NCI-H1105 (cell line): ENCODE data around the gene NFE2L3.

Experiments used
- DNase-seq: peaks from one replicate; lab custom pipeline; 2025; lab: John Stamatoyannopoulos, UW

The NFE2L3 gene

GRCh38 chr7:26199301-26200037 lies 47.5 kb downstream of the NFE2L3 start:
- DNase-seq, result peak; percentile 52

GRCh38 chr7:26200038-26200443 lies 48.0 kb downstream of the NFE2L3 start:
- peak; percentile 51 for DNase-seq

DNA sequence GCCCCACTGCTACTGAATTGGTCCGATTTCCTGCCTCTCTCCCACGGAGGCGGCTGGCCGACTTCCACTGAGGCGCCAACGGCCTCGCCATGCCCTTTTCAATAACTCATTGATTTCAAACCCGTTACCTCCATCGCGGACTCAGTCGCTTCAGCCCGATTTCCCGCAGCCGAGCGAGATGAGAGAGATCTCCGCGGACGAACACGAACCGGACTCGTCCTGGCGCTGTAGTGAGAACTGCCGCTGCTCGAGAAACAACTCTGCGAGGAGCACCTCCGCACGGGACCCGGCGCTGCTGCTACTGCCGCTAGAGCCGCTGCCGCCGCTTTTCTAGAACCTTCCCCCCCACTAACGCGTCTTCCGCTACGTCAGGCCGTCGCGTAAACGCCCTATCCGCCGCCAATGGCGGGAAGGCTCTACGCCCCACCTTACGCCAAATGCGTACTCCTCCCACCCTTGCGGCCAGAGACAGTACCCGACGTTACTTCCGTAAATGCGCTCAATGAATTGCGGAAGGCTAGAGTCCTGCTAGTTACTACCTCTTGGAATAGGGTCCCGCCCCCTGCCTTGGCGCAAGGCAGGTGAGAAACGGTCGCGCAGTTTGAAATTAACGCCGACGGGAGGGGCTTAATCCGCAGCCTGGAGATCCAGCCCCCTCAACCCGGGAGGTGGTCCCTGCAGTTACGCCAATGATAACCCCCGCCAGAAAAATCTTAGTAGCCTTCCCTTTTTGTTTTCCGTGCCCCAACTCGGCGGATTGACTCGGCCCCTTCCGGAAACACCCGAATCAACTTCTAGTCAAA lies 48.6 kb downstream of the NFE2L3 start, which contains the start of gene HNRNPA2B1:
Gene HNRNPA2B1, minus strand, starts transcription at position 303 of the 803 bp plus-strand sequence. Its CDS starts 169 bp downstream, at position 134.
- DNase-seq, result peak; percentile 98

GRCh38 chr7:26201247-26202018 lies 49.4 kb downstream of the NFE2L3 start, which contains the start of gene CBX3:
TSS of gene CBX3 (plus strand) at chr7:26201745. CDS start at chr7:26202999, 1,254 bp downstream.
- peak; percentile 93 for DNase-seq

GRCh38 chr7:26202019-26202990 lies 50.3 kb downstream of the NFE2L3 start:
- peak; percentile 21 for DNase-seq

- DNase-seq, result no peak
These were observed 51.0 kb downstream of the NFE2L3 start for GRCh38 chr7:26203016-26203415.

GRCh38 chr7:26208040-26208439 lies 56.0 kb downstream of the NFE2L3 start:
- DNase-seq, result no peak

GRCh38 chr7:26212921-26213718 lies 61.1 kb downstream of the NFE2L3 start:
- no peak for DNase-seq

GRCh38 chr7:26213807-26214515 lies 62.0 kb downstream of the NFE2L3 start:
- DNase-seq, result no peak

GRCh38 chr7:26216049-26216448 lies 64.1 kb downstream of the NFE2L3 start:
- no peak for DNase-seq

GRCh38 chr7:26224359-26224758 lies 72.4 kb downstream of the NFE2L3 start:
- DNase-seq, result no peak

DNA sequence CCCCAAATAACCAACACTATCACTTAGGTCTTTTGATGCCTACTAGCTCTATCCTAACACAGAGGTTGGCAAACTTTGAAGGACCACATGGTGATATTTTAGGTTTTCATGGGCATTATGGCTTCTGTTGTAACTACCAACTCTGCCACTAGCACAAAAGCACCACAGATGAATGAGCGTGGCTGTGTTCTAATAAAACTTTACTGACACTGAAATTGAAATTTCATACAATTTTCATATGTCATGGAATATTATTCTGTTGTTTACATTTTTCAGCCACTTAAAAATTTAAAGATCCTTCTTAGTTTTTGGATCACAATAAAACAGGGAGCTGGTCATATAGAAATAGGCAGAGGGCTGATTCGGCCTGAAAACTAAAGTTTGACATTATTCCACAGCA lies 76.0 kb downstream of the NFE2L3 start:
- no peak for DNase-seq

- no peak for DNase-seq
These were observed 82.0 kb downstream of the NFE2L3 start for GRCh38 chr7:26233902-26234511.
